Stimulated activated CD4-positive, alpha-beta T cell treated with anti-CD3 and anti-CD28 coated beads, Interleukin-1b, Interleukin-23, amount 100 ng/mL, for 48 hours (primary cell): ENCODE measurements around the gene EIF2B1.
"Not testable (repeated sequence)": the region's sequence is repeated elsewhere in the genome, so short reads cannot be mapped to it uniquely, and the experiment has no call there.

Source experiments
- DNase-seq: peaks from one replicate; pipeline ENCODE4 v3.0.0-alpha.2; 2020

The EIF2B1 gene

DNA sequence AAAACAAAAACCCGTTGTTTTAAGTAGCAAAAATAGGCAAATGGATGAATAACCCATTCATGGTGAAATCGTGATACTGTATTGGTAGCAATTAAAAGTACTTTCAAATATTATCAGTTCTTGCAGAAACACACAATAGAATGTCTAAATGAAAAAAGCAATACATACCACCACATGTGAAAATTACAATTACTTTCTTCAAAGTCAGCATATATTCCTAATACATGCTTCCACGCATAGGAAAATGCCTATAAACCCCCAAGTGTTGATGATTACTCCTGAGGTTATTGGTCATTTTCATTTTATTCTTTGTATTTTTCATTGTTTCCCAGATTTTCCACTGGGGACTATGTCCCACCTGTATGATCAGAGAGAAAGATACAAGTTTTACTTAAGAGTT is 16.3 kb downstream of the EIF2B1 start:
- no peak for DNase-seq

DNA sequence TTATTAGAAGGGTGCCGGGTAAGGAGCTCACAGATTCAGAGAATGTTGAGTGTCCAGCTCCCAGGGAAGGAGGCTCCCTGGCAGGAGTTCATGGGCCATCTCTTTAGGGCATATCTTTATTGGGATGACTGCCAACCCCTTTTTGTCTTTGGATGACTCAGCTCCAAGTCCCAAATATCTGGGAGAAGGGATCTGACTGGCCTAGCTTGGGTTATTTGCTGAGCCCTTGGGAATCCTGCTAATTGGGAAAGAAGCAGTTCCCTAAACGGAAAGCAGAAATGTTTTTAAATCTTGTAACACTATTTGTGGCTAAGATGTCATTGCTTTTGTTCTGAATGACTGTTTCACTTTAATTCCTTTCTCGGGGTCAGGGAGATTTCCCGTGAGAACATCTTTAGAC is 19.0 kb downstream of the EIF2B1 start:
- DNase-seq: no peak

DNA sequence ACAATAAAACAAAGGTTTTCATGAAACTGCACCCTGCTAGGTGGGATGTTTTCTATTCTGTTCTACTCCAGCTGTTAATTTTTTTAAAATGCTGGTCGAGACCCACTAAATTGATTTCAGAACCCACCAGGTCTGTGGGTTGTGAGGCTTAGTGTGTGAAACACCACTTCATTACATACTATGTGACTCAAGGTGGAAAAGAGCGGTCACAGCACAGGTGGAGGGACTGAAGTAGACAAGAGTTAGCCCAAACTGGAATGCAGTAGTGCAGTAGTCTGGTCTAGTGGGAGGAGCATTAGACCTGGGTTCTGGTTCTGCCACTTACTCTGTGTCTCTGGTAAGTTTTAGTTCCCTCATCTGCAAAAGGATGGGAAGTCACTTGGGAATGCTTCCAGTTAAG is 19.4 kb downstream of the EIF2B1 start:
- no peak for DNase-seq

DNA sequence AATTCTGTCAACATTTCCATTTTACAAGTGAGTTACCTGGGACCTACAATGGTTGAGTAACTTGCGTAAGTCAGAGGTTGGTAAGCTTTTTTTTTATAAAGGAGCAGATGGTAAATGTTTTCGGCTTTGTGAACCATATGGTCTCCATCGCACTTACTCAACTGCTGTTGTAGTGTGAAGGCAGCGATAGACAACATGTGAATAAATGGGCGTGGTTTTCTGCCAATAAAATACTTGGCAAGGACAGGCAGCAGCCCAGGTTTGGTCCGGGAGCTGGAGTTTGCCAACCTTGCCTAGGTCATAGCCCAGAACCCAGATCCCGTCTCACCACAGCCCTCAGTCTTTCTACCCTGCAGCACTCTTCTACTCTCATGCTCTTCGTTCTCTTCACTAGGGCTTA is 25.3 kb downstream of the EIF2B1 start:
- no peak for DNase-seq

DNA sequence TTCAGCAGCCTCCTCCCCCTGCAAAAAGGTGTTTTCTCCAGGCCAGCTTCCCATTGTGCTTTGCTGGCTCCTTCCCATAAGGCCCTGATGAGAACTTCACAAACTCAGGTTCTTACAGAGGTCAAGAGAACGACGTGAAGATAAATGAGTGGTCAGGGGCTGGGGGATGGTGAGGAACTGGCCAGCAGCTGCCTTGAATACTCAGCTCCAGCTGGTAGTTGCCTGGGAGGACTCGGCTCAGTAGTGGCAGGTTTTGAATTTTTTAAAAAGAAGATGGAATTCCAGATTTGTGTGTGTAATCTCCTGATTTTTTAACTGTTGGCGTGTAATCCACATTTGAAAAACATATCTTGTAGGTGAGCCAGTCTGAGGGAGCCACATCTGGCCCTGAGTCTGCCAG is 25.7 kb downstream of the EIF2B1 start:
- DNase-seq: no peak

DNA sequence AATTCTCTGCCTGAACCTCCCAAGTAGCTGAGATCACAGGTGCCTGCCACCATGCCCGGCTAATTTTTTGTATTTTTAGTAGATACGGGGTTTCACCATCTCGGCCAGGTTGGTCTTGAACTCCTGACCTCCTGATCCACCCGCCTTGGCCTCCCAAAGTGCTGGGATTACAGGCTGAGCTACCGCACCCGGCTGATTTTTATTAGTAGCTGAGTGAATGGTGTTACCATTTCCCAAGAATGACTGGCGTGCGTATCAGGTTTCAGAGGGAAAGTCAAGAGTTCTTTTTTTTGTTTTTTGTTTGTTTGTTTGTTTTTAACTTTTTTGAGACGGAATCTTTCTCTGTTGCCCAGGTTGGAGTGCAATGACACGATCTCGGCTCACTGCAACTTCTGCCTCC is 30.0 kb downstream of the EIF2B1 start:
- not testable (repeated sequence) for DNase-seq

DNA sequence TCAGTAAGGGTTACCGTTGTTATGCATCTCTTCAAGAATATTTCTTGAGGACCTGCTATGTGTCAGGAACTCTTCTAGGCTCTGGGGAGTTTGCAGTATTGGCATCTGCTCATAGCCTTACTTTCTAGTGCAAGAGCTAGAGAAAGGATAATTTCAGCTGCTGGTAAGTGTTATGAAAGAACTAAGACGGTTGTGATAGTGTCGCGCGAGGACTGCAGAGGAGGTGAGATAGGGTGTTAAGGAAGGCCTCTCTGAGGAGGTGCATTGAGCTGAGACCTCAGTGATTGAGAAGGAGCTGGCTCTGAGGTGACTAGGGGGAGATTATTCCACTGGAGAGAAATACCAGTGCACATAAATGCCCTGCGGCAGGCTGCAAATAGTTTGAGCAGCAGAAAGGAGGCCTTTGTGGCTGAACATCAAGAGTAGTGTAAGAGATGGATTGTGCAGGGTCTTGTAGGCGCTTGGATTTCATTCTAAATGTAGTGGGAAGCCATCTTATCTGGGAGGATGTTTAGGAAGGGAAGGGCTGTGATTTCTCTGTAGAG is 30.8 kb downstream of the EIF2B1 start:
- DNase-seq: no peak

DNA sequence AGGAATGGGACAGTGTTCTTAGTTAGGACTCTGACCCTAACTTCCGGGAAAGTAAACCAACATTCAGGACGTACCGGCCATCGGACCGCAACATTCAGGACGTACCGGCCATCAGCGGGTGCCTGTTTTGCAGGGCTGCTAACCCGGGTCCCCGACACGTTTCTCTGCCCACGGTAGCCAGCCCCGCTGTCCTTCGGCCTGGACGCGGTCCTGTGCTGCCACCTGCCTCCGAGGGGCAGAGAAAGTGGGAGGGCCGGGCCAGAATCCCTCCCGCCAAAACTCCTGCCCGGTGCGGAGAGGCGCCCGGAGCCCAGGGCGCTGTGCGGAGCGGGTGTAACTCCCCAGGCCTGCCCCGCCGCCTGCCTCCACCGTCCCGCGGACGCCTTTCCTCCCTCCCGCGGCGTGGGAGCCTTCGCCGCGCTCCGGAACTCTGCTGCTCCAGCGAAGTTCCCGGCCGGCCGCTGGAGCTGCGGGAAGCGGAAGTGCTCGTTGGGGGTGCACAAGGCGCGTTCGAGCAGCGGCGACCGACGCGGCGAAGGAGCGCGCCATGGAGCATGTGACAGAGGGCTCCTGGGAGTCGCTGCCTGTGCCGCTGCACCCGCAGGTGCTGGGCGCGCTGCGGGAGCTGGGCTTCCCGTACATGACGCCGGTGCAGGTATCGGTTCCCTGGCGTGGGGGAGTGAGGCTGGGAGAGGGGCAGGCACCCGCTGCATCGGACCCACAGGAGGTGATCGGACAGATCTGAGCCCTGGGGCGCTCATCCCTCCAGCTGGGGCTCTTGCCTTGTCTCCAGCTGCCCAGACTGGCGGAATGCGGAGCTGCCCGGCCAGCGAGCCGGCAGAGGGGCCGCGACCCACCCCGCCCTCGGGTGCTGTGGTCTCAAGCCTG is 31.6 kb downstream of the EIF2B1 start, which contains the start of gene DDX55:
TSS of gene DDX55 (plus strand) at position 498 of the 888 bp plus-strand sequence. CDS start at position 548, 50 bp downstream.
- DNase-seq: peak; percentile 86

DNA sequence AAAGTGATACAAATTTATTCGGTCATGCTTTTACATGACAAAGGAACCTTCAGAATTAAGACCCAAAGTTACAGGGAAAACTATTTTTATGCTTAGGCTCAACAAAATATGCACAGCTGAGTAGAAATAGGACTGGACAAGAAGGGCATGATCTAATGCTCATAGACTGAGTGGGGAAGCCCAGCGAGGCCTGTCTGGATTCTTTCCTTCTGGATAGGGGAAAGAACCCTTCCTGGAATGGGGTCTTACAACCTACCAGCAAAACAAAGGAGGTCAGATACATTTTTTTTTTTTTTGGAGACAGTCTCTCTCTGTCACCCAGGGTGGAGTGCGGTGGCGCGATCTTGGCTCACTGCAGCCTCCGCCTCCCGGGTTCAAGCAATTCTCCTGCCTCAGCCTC is 33.8 kb downstream of the EIF2B1 start:
- DNase-seq: no peak

DNA sequence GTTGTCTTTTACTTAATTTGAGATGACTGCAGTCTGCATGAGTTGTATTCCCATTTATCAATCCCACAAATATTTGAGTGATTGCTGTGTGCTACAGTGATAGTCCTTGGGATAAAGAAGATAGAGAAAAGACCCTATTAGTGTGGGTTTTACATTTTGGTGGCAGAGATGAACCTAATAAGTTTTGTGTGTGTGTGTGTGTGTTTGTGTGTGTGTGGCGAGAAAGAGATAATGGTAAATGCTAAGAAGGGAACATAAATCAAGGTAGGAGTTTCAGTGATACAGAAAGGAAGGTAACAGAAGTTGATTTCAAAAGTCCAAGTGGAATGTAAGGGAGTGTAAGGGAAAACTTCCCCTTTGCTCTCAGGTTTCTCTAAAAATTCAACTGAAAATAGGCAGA is 34.2 kb downstream of the EIF2B1 start:
- DNase-seq: no peak

DNA sequence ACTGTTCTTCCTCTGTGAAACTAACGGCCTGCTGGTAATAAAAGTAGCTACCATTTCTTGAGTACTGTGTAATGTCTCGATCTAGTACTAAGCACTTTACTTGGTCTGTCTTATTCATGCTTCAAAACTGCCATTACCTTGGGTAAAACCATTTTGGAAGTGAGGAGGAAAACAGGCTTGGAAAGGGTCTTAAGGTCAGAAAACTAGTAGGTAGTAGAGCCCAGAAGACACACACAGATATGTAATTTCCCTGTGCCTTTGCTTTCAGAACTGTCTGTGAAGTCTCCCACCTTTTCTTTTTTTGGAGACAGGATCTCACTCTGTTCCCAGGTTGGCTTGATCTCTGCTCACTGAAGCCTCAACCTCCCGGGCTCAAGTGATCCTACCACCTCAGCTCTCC is 35.0 kb downstream of the EIF2B1 start:
- DNase-seq: no peak

DNA sequence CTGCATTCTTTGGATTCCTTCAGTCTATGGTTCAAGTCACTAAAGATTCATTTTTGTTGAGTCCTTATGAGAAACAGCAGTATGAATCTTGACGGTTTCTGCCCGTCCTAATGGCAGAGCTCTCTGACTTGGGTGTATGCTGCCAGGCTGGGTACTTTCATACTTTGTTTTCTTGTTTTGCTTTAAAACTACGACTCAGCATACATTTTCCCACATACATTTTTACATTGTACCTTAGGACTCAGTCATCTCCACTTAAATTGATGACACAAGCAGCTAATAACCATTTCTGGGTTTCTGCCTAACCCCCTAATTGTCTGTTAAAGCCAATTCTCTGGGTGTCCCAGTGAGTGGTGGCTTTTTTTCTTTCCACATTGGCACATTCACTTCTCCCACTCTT is 36.4 kb downstream of the EIF2B1 start:
- DNase-seq: no peak

DNA sequence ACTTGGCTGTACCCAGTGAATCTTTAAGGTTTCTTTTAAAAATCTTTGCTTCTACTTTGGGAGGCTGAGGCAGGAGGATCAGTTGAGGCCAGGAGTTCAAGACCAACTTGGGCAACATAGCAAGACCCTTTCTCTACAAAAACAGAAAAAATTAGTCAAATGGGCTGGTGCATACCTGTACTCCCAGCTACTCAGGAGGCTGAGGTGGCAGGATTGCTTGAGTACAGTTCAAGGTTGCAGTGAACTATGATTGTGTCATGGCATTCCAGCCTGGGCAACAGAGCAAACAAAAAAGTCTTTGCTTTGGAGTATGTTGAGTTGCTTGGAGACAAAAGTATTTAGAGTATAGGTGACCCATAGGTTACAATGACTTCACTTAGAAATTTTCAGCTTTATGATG is 37.8 kb downstream of the EIF2B1 start:
- DNase-seq: no peak

DNA sequence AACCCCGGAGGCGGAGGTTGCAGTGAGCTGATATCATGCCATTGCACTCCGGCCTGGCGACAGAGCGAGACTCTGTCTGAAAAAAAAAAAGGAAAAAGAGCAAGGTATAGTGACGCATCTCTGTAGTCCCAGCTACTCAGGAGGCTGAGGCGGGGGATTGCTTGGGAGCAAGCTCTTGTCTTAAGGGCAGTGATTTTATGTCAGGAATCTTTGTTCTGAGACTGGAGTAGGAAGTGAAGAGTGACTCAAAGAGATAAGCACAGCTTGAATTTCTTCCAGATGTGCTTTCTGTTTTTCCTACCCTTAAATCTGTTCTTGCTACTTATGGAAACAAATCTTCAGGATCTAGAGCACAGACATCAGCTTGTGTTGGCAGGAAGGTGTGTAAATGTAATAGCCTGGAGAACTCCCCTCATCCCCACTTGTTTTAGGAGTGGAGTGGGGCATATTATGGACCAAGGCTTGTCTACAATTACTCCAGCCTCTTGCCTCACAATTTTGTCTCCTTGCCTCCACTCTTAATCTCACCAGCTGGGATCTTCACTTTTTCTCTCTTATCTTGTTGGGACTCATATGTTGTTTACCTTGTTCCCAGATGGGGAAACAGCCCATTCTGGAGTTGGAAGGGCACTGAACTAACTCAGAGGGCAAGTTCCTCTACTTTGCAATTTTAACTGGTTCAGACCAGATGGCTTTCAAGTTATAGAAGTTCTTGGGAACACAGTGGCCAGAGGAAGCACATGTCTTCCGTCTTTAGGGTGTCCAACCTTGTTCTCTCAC is 41.6 kb downstream of the EIF2B1 start:
- DNase-seq: no peak

DNA sequence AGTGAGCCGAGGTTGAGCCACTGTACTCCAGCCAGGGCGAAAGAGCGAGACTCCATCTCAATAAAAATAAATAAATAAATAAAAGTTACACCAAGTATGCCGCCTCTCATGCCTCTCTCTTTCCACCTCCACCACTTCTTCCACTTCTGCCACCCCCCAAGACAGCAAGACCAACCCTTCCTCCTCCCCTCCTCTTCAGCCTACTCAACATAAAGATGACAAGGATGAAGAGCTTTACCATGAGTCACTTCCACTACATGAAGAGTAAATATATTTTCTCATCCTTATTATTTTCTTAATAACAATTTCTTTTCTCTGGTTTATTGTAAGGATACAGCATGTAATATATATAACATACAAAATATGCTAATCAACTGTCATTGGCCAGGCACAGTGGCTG is 52.7 kb downstream of the EIF2B1 start:
- DNase-seq: no peak

DNA sequence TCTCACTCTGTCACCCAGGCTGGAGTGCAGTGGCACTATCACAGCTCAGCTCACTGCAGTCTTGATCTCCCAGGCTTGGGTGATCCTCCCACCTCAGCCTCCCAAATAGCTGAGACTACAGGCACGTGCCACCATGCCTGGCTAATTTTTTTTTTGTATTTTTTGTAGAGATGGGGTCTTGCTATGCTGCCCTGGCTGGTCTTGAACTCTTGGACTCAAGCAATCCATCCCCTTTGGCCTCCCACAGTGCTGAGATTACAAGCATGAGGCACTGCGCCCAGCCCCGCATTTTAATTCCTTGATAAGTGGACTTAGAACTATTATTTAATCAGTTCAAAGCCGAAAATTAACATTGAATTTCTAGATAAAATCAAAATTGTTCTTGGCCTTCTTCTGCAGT is 54.7 kb downstream of the EIF2B1 start:
- DNase-seq: not testable (repeated sequence)

DNA sequence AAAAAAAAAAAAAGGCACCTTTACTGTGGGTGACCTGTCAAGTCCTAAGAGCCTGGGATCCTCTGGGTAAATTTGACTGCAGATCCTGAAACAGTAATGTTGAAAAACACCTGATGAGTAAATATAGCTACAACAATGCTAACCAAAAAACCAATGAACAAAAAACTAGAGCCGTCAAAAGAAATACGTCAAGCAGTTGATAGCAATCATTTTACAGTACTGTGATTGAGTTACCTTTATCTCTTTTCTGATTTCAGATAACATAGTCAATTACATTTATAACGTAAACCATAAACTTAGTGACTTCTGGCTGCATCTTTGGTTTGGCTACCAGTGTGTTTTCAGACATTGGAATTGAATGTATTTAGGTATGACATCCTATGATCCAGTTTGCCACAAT is 55.2 kb downstream of the EIF2B1 start:
- DNase-seq: no peak

DNA sequence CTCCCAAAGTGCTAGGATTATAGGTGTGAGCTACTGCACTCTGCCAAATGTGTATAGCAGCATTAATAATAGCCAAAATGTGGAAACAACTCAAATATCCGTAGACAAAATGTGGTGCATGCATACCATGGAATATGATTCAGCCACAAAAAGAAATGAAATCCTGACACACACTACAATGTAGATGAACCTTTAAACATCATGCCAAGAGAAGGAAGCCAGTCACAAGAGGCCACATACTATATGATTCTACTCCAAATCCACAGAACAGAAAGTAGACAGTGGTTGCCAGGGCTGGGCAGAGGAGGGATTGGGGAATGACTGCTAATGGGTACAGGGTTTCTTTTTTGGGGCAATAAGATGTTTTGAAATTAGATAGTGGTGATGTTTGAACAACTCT is 56.9 kb downstream of the EIF2B1 start:
- DNase-seq: no peak

DNA sequence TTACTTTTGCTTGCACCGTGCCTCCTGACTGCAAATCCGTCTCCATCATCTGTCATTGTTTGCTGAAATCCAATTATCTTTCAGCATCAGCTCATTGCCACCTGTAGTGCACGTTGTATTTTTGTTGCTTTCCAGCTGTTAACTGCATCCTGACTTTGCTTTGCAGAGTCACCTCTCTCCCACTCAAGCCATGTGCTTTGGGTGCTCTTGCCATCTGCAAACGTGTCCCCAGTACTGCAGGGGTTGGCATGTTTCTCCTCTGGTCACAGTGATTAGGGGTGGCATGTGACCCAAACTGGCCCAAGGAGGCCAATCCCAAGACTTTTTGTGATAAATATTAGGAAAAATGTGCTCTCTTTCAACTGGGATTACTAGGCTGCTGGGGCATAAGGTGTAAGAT is 59.6 kb downstream of the EIF2B1 start:
- DNase-seq: no peak

DNA sequence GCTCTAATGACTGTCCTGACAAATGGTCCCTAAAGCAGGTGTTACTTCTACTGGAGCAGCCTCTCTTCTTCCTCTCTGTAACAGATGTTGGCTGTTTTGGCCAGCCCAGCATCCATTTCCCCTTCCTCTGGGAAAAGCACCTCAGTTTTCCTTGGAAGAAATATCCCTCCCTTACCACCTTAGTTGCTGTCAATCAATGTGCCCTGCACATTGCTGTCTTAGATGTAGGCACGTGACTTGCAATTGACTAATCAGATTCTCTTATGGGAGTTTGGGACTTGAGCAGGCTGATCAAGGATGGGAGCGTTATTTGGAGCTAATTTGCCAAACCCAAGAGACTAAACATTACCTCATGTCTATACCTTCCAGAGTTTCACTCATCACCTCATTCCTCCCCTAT is 61.1 kb downstream of the EIF2B1 start:
- DNase-seq: no peak

DNA sequence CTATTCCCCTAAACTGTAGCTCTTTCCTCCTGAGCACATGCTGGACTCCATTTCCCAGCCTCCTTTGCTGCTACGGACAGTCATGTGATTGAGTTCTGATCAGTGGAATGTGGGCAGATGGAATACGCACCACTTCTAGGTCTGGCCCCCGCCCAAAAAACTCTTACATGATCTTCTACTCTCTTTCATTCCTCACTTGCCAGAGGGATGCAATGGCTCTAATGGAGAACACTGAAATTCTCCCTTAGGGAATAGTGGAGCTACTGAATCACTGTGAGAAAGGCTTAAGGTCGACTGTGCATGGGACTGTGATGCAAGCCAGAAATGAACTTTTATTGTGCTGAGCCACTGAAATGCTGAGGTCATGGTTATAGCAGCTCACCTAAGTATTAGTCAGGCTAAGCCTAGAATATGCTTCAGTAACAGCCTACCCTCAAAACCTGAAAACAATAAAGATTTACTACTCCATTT is 62.1 kb downstream of the EIF2B1 start:
- no peak for DNase-seq
